SW 1271 (cell line): ENCODE measurements around the gene CTDNEP1.

ENCODE experiments used
- DNase-seq, 2 experiments: peaks; one replicate each; lab custom pipeline; 2025; lab: John Stamatoyannopoulos, UW

CTDNEP1 gene

GRCh38 chr17:7228920-7229319 is 22.6 kb downstream of the CTDNEP1 start:
- no peak for DNase-seq

GRCh38 chr17:7226721-7227710 is 24.5 kb downstream of the CTDNEP1 start:
- DNase-seq = no peak

DNA sequence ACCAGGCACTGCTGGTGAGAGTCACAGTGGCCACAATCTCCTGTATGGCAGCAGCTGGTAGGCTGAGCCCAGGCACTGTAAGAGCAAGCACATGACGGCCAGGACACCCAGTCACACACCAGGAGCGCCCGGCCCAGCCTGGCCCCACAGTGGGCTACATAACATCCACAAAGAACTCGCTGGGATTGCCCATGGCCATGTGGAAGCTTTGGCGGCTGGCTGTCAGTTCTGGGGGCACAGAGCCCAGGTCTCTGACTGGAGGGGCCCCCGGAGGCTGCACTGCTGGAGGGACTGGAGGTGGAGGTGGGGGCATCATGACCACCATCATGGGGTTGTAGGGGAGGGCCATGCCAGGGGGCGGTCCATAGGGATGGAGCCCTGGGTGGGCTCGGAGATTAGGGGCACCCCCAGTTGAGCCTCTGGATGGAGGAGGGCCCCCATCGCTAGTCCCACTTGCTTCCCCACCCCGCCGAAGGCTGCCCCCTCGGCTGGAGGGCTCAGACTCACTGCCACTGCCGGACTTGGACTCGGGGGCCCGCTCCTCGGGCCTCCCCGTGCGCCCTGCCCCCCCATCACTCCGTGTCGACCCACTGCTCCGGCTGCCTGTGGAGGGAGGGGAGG is 25.7 kb downstream of the CTDNEP1 start:
- no peak for DNase-seq

DNA sequence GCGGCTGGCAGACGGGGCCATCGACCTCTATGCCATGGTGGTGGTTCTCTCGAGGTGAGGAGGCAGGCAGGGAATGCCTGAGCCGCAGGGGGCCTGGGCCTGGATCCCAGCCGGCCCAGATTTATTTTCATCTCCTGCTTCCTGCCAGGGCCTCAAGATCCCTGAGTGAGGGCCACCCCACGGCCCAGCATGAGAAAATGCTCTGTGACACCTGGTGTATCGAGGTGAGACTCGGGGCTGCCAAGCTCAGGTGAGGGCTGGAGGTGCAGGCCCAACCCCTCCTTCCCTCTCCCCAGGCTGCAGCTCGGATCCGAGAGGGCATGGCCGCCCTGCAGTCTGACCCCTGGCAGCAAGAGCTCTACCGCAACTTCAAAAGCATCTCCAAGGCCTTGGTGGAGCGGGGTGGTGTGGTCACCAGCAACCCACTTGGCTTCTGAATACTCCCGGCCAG is 26.8 kb downstream of the CTDNEP1 start:
- no peak for DNase-seq

DNA sequence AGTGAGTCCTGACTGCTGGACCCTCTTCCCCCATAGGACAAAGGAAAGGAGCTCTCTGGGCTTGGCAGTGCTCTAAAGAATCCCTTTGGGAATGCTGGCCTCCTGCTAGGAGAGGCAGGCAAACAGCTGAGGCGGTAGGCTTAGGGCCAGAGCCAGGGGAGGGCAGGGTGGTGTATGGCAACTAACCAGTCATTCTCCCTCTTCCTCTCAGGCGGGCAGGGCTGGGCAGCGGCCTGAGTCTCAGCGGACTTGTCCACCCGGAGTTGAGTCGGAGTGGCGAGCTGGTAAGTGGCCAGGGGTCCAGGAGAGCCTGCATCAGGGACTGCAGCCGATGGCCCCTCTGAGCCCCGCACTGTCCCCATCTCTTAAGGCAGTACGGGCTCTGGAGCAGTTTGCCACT is 27.4 kb downstream of the CTDNEP1 start:
- no peak for DNase-seq

DNA sequence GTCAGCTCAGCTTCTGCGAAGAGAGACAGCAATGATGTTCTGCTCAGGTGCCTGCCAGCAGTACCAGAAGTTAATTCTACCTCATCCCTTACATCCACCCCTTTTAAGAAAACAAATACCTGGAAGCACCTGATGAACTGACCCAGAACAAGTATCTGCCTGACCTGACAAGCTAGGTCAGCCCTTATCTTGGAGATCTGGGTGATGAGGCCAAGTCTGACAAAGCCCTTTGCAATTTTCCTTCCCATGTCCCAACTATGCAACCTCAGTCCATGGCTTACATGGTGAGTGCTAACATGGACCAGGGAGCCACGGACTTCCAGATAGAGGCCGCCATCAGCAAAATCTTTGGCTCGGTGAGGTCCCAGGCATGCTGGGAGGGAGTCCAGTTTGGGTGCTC is 28.2 kb downstream of the CTDNEP1 start:
- no peak for DNase-seq

- no peak for DNase-seq
Measured at GRCh38 chr17:7222972-7223292, 28.6 kb downstream of the CTDNEP1 start.

GRCh38 chr17:7222093-7222971 is 29.2 kb downstream of the CTDNEP1 start:
- no peak for DNase-seq

DNA sequence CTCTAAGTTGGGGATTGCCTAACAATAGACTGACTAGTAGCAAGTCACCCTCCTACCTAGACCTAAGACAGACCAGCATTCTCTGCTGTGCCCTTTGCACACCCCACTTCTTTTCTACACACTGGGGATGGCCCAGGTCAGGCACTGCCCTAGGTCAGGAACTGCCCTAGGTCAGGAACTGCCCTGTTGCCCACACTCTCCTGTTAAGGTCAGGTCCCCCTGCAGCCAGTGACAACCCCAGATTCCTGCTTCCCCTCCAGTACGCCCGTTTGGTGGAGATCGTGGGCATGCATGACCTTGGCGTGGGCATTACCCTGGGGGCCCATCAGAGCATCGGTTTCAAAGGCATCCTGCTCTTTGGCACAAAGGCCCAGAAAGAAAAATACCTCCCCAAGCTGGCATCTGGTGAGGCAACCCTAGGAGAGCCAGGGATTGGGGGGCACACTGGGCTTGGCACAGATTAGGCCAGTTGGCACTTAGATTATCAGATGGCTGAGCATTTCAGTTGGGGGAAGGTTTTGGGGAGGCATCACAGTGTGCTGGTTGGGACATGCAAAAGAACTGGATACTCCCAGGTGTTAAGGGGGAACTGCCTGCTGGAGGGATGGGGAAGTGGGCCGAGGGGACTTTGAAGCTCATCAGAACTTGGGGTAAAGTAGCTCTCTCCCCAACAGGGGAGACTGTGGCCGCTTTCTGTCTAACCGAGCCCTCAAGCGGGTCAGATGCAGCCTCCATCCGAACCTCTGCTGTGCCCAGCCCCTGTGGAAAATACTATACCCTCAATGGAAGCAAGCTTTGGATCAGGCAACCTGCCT is 30.0 kb downstream of the CTDNEP1 start:
- DNase-seq = no peak

- peak in 1 of 2 experiments; percentile 56 for DNase-seq
Measured at GRCh38 chr17:7220593-7221277, 30.8 kb downstream of the CTDNEP1 start.

GRCh38 chr17:7219812-7220592 is 31.5 kb downstream of the CTDNEP1 start, which contains the start of the genes ACADVL and DLG4:
TSS of gene ACADVL (plus strand) at chr17:7219938. CDS start at chr17:7219985, 47 bp downstream.
TSS of gene DLG4 (minus strand) at chr17:7219836.
- peak; percentile 41 to 66 for DNase-seq

- no peak for DNase-seq
Measured at GRCh38 chr17:7219229-7219811, 32.2 kb downstream of the CTDNEP1 start.

DNA sequence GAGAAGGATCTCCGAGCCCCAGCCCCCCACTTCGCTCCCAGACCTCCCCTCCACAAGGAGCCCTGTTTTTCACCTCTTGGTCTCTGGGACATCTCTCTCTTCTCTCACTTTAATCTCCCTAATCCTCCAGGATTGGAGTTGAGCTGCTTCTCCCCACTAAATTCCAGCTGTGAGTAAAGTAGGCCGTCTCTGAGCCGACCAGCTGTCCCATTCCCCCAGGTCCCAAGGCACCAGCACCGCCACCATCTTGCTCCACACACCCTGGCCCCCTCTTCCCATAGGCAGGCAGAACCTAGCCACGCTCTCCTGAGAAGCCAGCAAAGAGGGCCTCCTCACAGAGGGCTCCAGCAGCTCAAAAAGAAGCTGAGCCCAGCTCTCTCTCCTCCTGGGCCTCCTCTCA is 32.8 kb downstream of the CTDNEP1 start:
- DNase-seq = no peak

DNA sequence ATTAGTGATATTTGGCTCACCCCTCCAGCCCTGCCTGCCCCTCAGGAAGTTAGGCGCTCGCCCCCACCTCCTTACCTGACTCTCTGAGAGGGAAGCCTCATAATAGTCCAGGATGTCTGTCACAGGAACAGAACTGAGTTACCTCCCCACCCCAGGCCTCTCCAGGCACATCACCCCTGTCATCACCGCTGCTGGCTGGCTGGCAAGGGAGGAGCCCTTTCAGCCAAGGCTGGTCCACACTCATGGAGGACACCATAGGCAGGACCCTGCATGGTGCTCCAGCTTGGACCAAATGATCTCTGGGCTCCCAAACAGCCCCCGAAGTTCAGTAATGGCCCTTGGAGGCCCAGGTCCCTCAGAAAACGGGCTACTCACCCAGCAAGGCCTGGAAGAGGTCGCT is 33.4 kb downstream of the CTDNEP1 start:
- DNase-seq = no peak

- peak; percentile 31 to 55 for DNase-seq
Measured at GRCh38 chr17:7217113-7217987, 34.2 kb downstream of the CTDNEP1 start.

GRCh38 chr17:7216242-7217112 is 35.1 kb downstream of the CTDNEP1 start:
- DNase-seq = no peak

DNA sequence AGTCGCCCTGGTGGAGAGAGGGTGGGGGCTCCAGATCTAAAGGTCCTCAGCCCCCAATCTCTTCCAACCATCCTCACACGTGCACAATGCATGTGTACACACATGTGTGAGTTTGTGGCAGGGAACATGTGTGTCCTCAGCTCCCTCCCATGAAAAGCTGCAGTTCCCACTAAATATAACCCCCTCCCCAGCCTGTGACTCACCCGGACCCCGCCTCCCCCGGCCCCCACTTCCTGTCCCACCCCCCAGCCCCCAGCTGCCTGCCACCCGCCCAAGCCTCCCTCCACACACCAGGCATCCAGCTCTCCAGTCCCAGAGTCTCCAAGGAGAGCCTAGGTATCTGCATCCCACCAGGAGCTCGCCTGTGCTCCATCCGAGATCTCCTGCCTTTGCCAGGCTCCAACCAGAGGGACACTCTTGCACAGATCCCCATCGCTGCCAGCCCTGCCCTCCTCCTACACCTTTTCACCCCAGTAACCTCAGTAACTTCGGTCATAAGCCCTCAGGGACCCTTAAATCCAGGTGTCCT is 35.8 kb downstream of the CTDNEP1 start:
- no peak for DNase-seq
